ENCODE results near the gene TFDP1.

The TFDP1 gene

GRCh38 chr13:113656831-113657671, 72.5 kb downstream of the TFDP1 start:
- DNase-seq (ENCODE audit: extremely low spot score, insufficient read length, low read depth) (no peak), FAIRE-seq (no peak)

DNA sequence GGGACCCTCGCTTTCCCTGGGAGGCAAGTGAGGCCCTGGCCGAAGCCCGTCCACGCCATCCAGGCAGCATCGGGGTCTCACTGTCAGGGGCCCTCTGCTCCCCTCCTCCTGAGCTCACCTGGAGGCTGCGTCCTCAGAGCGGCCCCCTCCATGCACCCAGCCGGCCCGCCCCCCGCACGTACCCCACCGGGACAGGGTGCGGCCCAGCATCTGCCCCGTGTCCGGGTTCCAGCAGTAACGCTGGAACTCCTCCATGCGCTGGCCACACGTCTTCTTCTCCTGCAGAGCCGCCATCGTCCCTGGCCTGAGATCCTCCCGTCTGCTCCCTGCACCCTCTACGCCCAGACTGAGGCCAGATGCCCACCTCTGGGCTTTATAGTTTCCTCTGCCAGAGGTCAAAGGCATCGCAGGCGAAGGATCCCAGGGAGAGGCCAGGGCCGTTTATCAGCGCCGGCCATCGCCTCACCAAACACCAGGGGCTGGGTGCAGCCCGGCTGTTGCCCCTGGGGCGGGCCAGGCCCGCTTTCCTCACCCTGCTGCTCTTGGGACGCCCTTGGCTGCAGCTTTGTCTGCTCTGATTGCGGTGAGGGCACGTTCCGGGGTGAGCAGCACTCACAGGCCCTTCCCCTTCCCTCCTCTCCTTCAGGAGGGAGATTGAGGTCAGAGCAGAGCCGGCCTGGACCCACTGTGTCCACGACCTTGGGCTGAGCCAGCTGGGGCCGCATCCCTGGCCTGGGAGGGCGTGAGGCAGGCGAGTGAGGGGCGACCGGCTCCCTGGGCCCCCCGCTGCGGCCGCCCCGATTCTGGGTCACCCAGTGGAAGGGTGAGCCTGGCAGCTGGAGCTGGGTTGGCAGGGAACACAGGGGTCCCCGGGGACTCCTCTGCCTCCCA, 73.5 kb downstream of the TFDP1 start, which contains the start of gene ATP4B:
TSS of gene ATP4B (minus strand) at position 348 of the 891 bp plus-strand sequence. CDS start at position 294, 54 bp downstream.
- DNase-seq (ENCODE audit: extremely low spot score, insufficient read length, low read depth) (no peak), FAIRE-seq (no peak)

DNA sequence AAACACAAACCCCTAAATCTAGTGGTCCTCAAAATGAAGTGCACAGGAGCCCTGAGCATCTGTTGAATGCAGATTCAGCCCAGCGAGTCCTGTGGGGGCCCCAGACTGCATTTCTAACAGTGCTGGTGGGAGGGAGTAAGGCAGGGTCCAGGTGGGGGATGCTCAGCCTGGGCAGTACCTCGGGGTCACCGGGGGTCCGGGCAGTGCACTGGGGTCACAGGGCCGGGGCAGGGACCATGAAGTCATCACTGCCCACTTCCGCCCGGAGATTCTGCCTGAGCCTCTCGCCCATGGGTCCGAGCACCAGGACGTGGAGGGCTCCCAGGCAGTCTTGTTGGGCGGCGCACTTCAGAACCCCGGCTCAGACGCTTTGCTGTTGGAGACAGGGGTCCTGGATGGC, 74.3 kb downstream of the TFDP1 start:
- no peak for DNase-seq (ENCODE audit: extremely low spot score, insufficient read length, low read depth)
- no peak for FAIRE-seq

GRCh38 chr13:113659337-113659736, 74.8 kb downstream of the TFDP1 start:
- FAIRE-seq, result no peak

DNA sequence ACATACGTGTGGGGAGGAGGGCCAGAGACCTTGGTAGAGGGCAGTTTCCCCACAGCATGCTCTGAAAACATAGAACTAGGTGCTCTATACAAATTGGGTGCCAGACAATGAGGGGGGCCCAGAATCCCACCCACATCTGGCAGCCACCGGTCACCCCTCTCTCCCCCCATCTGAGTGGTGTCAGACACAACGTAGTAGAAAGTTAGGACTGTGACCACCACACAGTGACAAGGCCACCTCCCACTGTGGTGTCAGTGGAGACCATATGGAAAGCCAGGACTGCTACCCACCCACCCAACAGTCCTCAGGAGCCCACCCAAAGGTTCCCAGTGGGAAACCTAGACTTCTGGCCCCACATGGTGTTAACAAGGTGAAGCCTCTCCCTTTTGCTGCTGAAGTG, 75.5 kb downstream of the TFDP1 start:
- FAIRE-seq (no peak), DNase-seq (ENCODE audit: extremely low spot score, insufficient read length, low read depth) (no peak)

More at GRCh38 chr13:113659337-113659736, 74.8 kb downstream of the TFDP1 start:
- no peak for DNase-seq (ENCODE audit: extremely low spot score, insufficient read length, low read depth)

- DNase-seq (ENCODE audit: extremely low spot score, insufficient read length, low read depth) (no peak), FAIRE-seq (no peak)
Observed at GRCh38 chr13:113661509-113661908, 77.0 kb downstream of the TFDP1 start.

DNA sequence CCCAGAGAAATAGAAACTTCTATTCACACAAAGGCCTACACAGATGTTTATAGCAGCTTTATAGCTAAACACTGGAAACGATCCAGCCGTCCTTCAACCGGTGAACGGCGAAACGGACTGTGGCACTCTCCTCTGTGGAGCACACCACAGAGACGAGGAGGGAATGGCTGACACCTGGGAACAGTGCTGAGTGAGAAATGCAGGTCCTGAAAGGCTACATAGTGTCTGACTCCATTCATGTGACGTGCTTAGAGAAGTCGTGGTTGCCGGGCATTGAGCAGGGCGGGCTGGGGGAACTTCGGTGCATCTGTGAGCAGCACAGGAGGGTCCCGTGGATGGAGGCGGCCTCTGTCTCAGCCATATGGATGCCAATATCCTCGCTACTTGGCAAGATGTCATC, 79.4 kb downstream of the TFDP1 start:
- no peak for FAIRE-seq
- no peak for DNase-seq (ENCODE audit: extremely low spot score, insufficient read length, low read depth)

DNA sequence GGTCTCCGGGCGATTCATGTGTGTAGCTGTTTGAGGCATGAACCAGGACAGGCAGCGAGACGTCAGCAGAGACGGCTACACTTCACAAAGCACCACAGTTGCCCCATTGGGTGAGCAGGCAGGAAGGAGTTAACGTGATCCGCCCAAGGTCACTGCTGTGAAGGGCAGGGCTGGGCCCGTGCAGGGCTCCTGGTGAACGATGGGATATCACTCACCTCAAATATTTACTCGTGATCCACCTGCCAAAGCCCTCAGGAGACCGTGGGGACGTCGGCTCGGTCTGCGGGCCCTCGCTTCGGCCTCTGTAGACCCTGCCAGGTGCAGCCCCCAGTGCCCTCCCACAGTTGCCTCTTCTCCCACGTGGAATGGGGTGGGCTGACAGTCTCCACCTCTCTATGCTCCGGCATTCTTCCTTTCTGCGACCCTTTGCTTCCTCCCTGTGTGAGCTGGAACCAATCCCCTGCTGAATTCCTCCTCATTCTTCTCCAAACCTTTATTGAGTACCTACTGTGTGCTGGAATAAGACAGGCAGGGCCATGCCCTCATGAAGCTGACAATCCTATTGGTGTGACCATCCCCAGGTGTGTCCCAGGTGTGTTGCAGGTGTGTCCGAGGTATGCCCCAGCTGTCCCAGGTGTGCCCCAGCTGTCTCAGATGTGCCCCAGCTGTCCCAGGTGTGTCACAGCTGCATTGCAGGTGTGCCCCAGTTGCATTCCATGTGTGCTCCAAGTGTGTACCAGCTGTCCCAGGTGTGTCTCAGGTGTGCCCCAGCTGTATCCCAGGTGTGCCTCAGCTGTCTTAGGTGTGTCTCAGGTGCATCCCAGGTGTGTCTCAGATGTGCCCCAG, 80.4 kb downstream of the TFDP1 start:
- DNase-seq (ENCODE audit: extremely low spot score, insufficient read length, low read depth) (no peak), FAIRE-seq (no peak)

DNA sequence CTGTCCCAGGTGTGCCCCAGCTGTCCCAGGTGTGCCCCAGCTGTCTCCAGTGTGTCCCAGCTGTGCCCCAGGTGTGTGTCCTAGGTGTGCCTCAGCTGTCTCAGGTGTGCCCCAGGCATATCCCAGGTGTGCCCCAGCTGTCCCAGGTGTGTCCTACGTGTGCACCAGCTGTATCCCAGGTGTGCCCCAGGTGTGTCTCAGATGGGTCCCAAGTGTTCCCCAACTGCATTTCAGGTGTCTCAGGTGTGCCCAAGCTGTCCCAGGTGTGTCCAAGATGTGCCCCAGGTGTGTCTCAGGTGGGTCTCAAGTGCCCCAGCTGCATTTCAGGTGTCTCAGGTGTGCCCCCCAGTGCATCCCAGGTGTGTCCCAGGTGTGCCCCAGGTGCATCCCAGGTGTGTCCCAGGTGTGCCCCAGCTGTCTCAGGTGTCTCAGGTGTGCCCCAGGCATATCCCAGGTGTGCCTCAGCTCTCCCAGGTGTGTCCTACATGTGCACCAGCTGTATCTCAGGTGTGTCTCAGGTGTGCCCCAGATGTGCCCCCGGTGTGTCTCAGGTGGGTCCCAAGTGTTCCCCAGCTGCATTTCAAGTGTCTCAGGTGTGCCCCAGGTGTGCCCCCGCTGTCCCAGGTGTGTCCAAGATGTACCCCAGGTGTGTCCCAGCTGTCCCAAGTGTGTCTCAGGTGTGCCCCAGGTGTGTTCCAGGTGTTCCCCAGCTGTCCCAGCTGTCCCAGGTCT, 81.2 kb downstream of the TFDP1 start:
- FAIRE-seq, result no peak
- DNase-seq (ENCODE audit: extremely low spot score, insufficient read length, low read depth), result no peak

DNA sequence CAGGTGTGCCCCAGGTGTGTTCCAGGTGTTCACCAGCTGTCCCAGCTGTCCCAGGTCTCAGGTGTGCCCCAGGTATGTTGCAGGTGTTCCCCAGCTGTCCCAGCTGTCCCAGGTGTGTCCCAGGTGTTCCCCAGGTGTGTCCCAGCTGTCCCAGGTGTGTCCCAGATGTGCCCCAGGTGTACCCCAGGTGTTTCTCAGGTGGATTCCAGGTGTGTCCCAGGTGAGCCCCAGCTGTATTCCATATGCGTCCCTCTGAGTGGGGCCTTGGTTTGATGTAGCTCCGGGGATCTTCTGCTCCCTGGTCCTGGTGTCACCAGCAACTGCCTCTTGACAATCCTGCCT, 81.7 kb downstream of the TFDP1 start:
- no peak for FAIRE-seq
- DNase-seq (ENCODE audit: extremely low spot score, insufficient read length, low read depth), result no peak

- FAIRE-seq, result no peak
Observed at GRCh38 chr13:113666951-113667701, 82.6 kb downstream of the TFDP1 start, which contains the start of gene GRK1. GRK1 (plus strand) TSS chr13:113667219; CDS start chr13:113667387, 168 bp downstream.

GRCh38 chr13:113667771-113668490, 83.4 kb downstream of the TFDP1 start:
- no peak for FAIRE-seq
- no peak for DNase-seq (ENCODE audit: extremely low spot score, insufficient read length, low read depth)

More at GRCh38 chr13:113666951-113667701, 82.6 kb downstream of the TFDP1 start, which contains the start of gene GRK1:
- DNase-seq (ENCODE audit: extremely low spot score, insufficient read length, low read depth), result no peak

DNA sequence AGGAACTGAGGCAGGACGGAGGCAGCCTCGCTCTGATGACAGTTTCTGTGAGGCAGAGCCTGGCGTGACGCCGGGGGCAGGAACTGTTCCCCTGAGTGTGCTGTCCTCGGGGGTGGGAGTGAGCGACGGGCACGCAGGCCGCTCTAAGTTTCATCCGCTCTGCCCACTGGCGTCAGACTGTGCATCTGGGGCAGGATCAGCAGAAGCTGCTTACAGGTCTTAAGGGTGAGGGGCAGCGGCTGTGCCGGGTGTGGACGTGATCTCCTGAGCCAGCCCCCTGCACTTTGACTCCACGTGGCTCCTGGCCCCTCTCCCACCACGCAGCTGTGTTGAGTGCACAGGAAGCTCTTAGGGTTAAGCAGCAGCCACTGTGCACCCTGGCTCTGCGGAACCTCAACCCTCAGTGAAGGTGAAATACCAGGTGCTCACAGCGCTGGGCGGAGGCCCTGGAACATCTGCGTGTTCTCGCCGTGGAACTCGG, 84.0 kb downstream of the TFDP1 start:
- no peak for DNase-seq (ENCODE audit: extremely low spot score, insufficient read length, low read depth)

GRCh38 chr13:113669231-113669754, 84.7 kb downstream of the TFDP1 start:
- DNase-seq (ENCODE audit: extremely low spot score, insufficient read length, low read depth) (no peak), FAIRE-seq (no peak)

More for the DNA sequence above, 84.0 kb downstream of the TFDP1 start:
- no peak for FAIRE-seq

- FAIRE-seq (no peak), DNase-seq (ENCODE audit: extremely low spot score, insufficient read length, low read depth) (no peak)
Observed at GRCh38 chr13:113669755-113670341, 85.3 kb downstream of the TFDP1 start.

DNA sequence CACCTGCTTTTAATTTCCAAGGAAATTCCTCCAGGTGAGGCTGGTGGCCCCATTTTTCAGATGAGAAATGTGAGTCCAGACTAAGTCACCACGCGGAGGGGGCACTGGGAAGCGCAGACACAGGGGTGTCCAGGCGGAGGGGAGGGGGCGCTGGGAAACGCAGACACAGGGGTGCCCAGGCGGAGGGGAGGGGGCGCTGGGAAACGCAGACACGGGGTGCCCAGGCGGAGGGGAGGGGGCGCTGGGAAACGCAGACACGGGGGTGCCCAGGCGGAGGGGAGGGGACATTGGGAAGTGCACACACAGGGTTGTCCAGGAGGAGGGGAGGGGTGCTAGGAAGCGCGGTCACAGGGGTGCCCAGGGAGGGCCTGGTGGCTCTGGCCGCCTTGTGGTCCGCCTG, 86.0 kb downstream of the TFDP1 start:
- FAIRE-seq (no peak), DNase-seq (ENCODE audit: extremely low spot score, insufficient read length, low read depth) (no peak)

Data from GM18507 (cell line).